Testis (tissue), 5 donors: ENCODE data around the gene SLC25A17. TPM values are rescaled to one million over a fixed set of nuclear protein-coding genes. Genes with fewer than 3 reads are reported as not detected.
A peak's percentile ranks its signal among the peaks of the same experiment; 100 is the strongest.
"Not testable (repeated sequence)": the region's sequence is repeated elsewhere in the genome, so short reads cannot be mapped to it uniquely, and the experiment has no call there.

Experiments used
- DNase-seq: peaks from one replicate; pipeline ENCODE4 v3.0.0-alpha.2; 2019
- H3K27ac ChIP-seq, 2 donors: fragments of 200-600 bp; sonication (generic); one replicate each; pipeline ENCODE4 v1.5.1; 2019
- H3K27me3 ChIP-seq: fragments of 200-600 bp; sonication (generic); one replicate; pipeline ENCODE4 v1.5.1; 2019
- H3K36me3 ChIP-seq: fragments of 200-600 bp; sonication (generic); one replicate; pipeline ENCODE4 v1.5.1; 2017; ENCODE audit warnings: low read depth; ENCODE audit errors: missing control alignments
- H3K4me1 ChIP-seq: fragments of 200-600 bp; sonication (generic); one replicate; pipeline ENCODE4 v1.5.1; 2019
- H3K4me3 ChIP-seq, 2 donors: fragments of 200-600 bp; sonication (generic); one replicate each; pipeline ENCODE4 v1.5.1; 2017 to 2019
- H3K9me3 ChIP-seq: fragments of 200-600 bp; sonication (generic); one replicate; pipeline ENCODE4 v1.5.1; 2017
- CTCF ChIP-seq, 3 experiments: fragments of 450-650 bp in 2 of 3; fragments of 200-600 bp in 1 of 3; sonication (generic) in 1 of 3; IDR thresholded peaks; one replicate each; pipeline ENCODE4 v1.5.1; 2016 to 2019; ENCODE audit warnings: antibody characterized with exemption in 3 of 3, mild to moderate bottlenecking in 2 of 3, moderate library complexity in 1 of 3
- POLR2A ChIP-seq: fragments of 450-650 bp; IDR thresholded peaks from one replicate; pipeline ENCODE4 v1.6.1; 2017; ENCODE audit warnings: antibody characterized with exemption, mild to moderate bottlenecking, moderate library complexity
- WGBS, 2 donors: methylation state at CpG; one replicate each; pipeline ENCODE4 v1.1.5; 2018; 5-methylcytosine and 5-hydroxymethylcytosine counted together
- intact Hi-C: fragments of 100-400 bp; cut with DNase I; formaldehyde crosslinking; loops from one replicate; pipeline ENCODE4 v1.15.1; 2023; ENCODE audit warnings: low total_unique reads
- long read RNA-seq, 2 donors: transcript quantifications; one replicate each; lab custom pipeline, GENCODE V29; 2026
- polyA plus RNA-seq: library from polyadenylated mRNA; stranded (reverse); fragments of 350-450 nt; fragmentation: Illumina TruSeq; extraction: RNeasy Lipid Tissue Mini Kit (QIAGEN cat#74804); gene quantifications from one replicate; pipeline ENCODE4 v1.2.3, GENCODE V29; 2014; ENCODE audit warnings: low read depth, low replicate concordance; ENCODE audit not compliant: insufficient read depth
- total RNA-seq, 2 donors: library from RNA; depleted of rRNA; stranded (reverse); fragments of >200 nt; gene quantifications; one replicate each; pipeline ENCODE4 v1.2.3, GENCODE V29; 2016

The SLC25A17 gene
- 10 to 100 TPM; 33.8 to 36.1 TPM for total RNA-seq
- polyA plus RNA-seq = 42.8 TPM
- long read RNA-seq, donor 1, transcript SLC25A17-210 (9 exons, 2,262 nt) = major isoform, 6 of 10 reads
- long read RNA-seq, donor 1, partial matches to known transcripts = 0 of 10 reads
- long read RNA-seq, donor 1, other reads (novel, unspliced or antisense) = 0 of 10 reads
- long read RNA-seq, donor 2, partial matches to known transcripts = 0 of 4 reads
- long read RNA-seq, donor 2, other reads (novel, unspliced or antisense) = 0 of 4 reads

DNA sequence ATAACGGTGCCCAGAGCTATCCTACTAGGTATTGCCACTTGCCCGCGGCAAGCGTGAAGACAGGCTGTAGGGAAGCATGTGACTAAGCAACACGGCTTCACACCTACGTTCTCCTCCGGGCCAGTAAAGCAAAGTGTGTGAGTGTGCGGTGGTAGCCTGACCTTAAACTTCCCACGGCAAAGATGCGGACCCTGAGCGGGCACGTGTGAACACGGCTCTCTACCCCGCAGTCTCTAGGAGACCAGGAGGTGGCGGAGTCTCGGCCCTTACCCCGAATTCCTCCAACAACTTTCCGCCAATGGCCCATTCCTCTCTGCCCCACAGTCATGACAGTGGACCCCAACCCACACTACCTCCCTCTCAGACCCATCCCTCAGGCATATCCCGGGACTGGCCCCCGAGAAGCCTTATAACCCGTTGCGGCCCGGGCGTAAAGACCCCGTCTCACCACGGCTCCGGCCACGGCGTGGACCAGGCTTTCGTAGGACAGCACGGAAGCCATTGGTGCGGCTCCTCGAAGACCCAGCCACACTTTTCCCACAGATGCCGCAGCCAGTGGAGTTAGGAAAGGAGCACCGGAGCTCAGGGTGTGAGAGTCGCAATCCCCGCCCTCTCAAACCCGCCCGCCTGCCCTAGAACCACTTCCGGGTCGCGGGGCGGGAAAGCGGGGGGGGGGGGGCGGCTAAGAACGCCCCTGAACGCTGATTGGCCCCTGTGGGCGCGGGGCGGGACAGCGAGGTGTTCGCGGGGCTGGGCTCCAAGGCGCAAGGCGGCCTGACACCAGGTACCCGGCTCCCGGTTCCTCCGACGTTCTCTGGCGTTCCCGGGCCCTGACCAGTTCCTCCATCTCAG is at the start of gene SLC25A17:
Gene SLC25A17 (minus strand): TSS at position 600 of the 852 bp plus-strand sequence. CDS start 98 bp downstream, at position 502.
- Histone ChIP-seq H3K9me3 (no peaks in the 10 kb centered on the region), H3K27me3 (no peaks in the 10 kb centered on the region), H3K36me3 (no peaks in the 10 kb centered on the region), H3K4me1 (peaks cover 19% of the 10 kb centered on the region), H3K27ac (peak within 1 kb of the TSS; percentile 86), H3K4me3 (peak within 1 kb of the TSS; percentile 99 to 100)
- TF ChIP-seq POLR2A = no peak
- peak; percentile 8 to 31 (median 19) for TF ChIP-seq CTCF (IDR thresholded peaks at IDR 0.05)
- 1% methylated on average over 19 to 53 of the region's 61 CpGs for WGBS, 2 donors
- DNase-seq = peak; percentile 93
- intact Hi-C loops = no loop called here

GRCh38 chr22:40868379-40868778 is 49.2 kb upstream of the SLC25A17 start:
- intact Hi-C loops = not testable (repeated sequence)

GRCh38 chr22:40867109-40867508 is 48.0 kb upstream of the SLC25A17 start:
- intact Hi-C loops = no loop called here
- H3K36me3 ChIP-seq = no peaks in the 10 kb centered on the region
- WGBS, 2 donors = 82 to 83% methylated on average over 2 of the region's 2 CpGs
- no peaks in the 10 kb centered on the region for H3K27me3 ChIP-seq
- no peaks in the 10 kb centered on the region for H3K9me3 ChIP-seq
- TF ChIP-seq POLR2A (no peak), CTCF (IDR thresholded peaks at IDR 0.05) (no peak)
- no peak overlapping the region for H3K27ac ChIP-seq
- no peaks in the 10 kb centered on the region for H3K4me1 ChIP-seq
- DNase-seq = no peak
- no peak overlapping the region for H3K4me3 ChIP-seq

More at GRCh38 chr22:40868379-40868778, 49.2 kb upstream of the SLC25A17 start:
- not testable (repeated sequence) for H3K9me3 ChIP-seq, H3K4me3 ChIP-seq, H3K27ac ChIP-seq, H3K4me1 ChIP-seq, H3K36me3 ChIP-seq, DNase-seq, H3K27me3 ChIP-seq
- 93 to 98% methylated on average over 6 of the region's 6 CpGs for WGBS, 2 donors

- Histone ChIP-seq H3K27me3 (no peaks in the 10 kb centered on the region), H3K9me3 (no peaks in the 10 kb centered on the region), H3K4me1 (peaks cover 9% of the 10 kb centered on the region), H3K4me3 (no peak overlapping the region), H3K27ac (no peak overlapping the region), H3K36me3 (no peaks in the 10 kb centered on the region)
- TF ChIP-seq CTCF (IDR thresholded peaks at IDR 0.05) (no peak), POLR2A (no peak)
- no peak for DNase-seq
- 84 to 93% methylated on average over 2 of the region's 2 CpGs for WGBS, 2 donors
- intact Hi-C loops = no loop called here
Observed at GRCh38 chr22:40862537-40862936, 43.4 kb upstream of the SLC25A17 start.

- TF ChIP-seq CTCF (IDR thresholded peaks at IDR 0.05) (no peak), POLR2A (no peak)
- intact Hi-C loops = no loop called here
- Histone ChIP-seq H3K27me3 (no peaks in the 10 kb centered on the region), H3K36me3 (no peaks in the 10 kb centered on the region), H3K27ac (no peak within 1 kb of the TSS), H3K9me3 (no peaks in the 10 kb centered on the region), H3K4me3 (no peak within 1 kb of the TSS), H3K4me1 (peaks cover 9% of the 10 kb centered on the region)
- no peak for DNase-seq
- 89 to 95% methylated on average over 3 of the region's 3 CpGs for WGBS, 2 donors
Observed at GRCh38 chr22:40862013-40862412, 42.9 kb upstream of the SLC25A17 start, which contains the start of gene DNAJB7. TSS of gene DNAJB7 (minus strand) at chr22:40862113. CDS start at chr22:40861994, 119 bp downstream.
